ENCODE data around the gene SLC2A10.

GRCh38 chr20:46779831-46780230 is 70.4 kb downstream of the SLC2A10 start:
- no peak for TF ChIP-seq CTCF (IDR thresholded peaks at IDR 0.05 in 2 of 3, conservative IDR thresholded peaks at IDR 0.05 in 1 of 3; ENCODE audit: control insufficient read depth in 2 of 3, extremely low read depth in 1 of 3, insufficient read depth in 1 of 3, low read depth in 3 of 3, low read length in 3 of 3)
- no peak for TF ChIP-seq MEF2A (IDR thresholded peaks at IDR 0.05; ENCODE audit: insufficient read depth, low read depth, low read length)
- no peak for TF ChIP-seq TAF1 (IDR thresholded peaks at IDR 0.05; ENCODE audit: borderline replicate concordance, low read depth, low read length)
- TF ChIP-seq CBFB (IDR thresholded peaks at IDR 0.05; ENCODE audit: low read depth), result no peak
- TF ChIP-seq POLR2A (IDR thresholded peaks at IDR 0.05; ENCODE audit: low read depth, low read length), result no peak
- no peak for TF ChIP-seq EZH2 (IDR thresholded peaks at IDR 0.05; ENCODE audit: borderline replicate concordance, control insufficient read depth, low read depth, low read length)
- TF ChIP-seq, protein P1, sequence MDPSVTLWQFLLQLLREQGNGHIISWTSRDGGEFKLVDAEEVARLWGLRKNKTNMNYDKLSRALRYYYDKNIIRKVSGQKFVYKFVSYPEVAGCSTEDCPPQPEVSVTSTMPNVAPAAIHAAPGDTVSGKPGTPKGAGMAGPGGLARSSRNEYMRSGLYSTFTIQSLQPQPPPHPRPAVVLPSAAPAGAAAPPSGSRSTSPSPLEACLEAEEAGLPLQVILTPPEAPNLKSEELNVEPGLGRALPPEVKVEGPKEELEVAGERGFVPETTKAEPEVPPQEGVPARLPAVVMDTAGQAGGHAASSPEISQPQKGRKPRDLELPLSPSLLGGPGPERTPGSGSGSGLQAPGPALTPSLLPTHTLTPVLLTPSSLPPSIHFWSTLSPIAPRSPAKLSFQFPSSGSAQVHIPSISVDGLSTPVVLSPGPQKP (IDR thresholded peaks at IDR 0.05; ENCODE audit: low read depth, low read length), result no peak
- no peak for TF ChIP-seq RCOR1 (conservative IDR thresholded peaks at IDR 0.05; ENCODE audit: low read depth, low read length)
- TF ChIP-seq SREBF2 (IDR thresholded peaks at IDR 0.05; ENCODE audit: low read length), result no peak

All from GM12878 (cell line).